HG03354 (cell line): ENCODE data around the gene MMEL1.
"Not testable (repeated sequence)": the region's sequence is repeated elsewhere in the genome, so short reads cannot be mapped to it uniquely, and the experiment has no call there.

ENCODE experiments used
- ATAC-seq: cut with Tn5 transposase; IDR thresholded peaks from one replicate; pipeline ENCODE4 v1.9.1; 2021; ENCODE audit warnings: mild to moderate bottlenecking; ENCODE audit not compliant: unreplicated experiment, poor library complexity, severe bottlenecking

The MMEL1 gene

DNA sequence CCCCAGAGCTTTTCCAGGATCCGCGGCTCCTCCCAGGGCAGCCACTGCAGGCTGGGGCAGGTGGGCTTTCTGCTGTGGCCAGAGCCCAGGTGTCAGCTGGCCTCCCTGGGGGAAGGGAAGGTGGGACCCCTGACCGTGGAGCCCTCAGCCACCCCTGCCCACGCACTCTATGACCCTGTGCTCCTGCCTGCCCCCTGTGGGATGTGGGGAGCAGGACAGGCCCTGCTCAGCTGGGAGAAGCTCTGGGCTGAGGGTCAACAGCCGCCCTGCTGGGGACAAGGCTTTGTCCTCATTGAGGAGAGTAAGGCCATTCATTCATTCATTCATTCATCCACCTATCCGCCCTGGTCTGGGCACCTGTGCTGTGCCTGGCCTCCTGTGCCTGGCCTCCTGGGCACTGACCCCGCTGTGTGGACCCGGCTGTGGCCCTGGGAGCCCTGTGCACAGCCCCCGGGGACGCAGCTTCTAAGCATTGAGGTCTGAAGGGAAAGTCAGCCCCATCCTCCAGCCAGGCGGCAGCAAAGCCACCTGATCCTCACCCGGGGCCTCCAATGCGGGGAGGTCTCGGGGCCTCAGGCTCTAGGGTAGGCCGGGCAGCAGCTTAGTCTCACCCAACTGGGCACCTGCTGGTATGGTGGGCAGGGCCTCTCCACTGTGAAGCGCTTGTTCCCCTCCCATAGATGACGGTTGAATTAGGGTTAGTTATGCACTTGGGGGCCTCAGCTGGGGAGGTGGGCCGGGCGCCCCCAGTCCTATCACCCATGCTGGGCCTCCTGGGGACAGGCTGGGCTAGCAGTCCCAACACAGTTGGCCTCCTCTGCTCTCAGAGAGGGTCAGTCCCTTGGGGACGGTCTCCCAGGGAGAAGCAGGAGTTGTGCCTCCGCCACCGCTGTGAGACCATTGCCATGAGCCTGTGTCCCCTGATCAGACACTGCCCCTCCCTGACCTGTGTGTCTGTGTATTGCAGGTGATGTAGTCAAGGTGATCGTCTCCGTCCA lies 70.6 kb downstream of the MMEL1 start:
- ATAC-seq, result no peak

DNA sequence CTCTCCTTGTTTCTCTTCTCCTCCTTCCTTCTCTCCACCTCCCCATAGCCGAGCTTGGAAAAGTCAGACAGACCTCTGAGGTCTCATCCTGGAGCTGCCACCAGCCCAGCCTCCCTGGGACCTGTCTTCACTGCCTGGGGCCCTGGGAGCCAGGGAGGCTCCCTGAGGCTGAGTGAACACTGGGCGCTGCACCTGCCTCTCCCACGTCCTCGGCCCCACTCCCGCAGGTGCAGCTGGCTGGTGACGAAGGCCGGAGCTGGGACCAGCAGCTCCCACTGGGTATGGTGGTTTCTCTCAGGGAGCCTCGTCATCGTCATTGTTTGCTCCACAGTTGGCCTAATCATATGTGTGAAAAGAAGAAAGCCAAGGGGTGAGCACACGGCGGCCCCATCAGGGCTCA lies 71.4 kb downstream of the MMEL1 start:
- ATAC-seq, result no peak

DNA sequence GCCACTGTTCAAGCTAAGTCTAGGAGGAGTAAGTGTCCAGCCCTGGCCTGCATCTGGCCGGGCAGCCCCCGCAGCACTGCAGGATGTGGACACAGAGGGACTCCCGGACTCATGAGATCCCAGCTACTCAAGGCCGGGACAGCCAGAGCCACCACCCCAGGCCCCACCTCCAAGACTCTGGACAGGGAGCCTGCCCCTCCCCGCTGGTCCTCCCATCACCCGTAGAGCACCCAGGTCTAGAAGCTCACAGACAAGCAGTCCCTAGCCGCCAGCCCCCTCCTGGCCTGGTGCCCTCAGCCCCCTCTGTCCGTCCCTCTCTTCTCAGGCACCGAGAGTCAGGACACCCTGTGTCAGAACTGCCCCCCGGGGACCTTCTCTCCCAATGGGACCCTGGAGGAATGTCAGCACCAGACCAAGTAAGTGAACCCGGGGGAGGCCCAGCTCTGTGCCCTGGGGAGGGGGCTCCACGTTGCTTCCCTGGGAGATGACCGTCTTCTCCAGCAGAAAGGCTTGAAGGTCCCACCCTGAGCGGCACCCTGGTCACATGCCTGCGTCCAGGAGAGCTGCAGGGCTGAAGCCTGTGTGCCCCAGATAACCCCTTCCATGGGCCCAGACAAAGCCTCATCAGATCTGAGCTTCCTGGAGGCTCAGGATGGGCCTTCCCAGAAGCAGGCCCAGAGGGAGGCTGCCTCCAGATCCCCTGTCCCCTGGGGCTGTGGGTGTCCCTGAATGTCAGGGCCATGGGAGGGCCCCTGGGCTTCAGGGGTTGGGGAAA lies 72.3 kb downstream of the MMEL1 start:
- no peak for ATAC-seq

DNA sequence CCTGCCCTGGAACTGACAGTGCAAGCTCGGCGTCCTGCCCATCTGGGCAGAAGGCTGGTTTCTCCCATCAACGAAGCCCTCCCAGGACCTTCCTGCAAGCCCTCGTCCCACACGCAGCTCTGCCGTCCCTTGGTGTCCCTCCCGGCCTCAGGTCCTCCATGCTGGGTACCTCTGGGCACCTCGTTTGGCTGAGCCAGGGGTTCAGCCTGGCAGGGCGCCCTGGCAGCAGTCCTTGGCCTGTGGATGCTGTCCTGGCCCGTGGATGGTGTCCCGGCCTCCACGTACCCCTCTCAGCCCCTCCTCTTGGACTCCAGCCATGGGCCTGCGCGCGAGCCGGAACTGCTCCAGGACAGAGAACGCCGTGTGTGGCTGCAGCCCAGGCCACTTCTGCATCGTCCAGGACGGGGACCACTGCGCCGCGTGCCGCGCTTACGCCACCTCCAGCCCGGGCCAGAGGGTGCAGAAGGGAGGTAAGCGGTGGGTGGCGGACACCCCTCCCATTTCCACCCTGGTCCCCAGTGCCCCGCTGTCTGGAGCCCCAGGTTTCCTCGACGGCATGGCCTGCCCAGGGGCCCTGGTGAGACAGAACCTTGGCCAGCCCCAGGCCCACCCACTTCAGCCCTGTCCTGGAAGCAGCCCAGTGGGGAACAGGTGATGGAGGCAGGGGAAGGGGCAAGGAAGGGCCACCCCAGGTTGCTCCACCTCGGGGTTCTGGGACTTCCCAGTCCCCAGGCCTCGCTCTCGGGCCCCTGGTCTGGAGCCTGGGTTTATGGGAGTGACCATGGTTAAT lies 73.1 kb downstream of the MMEL1 start:
- ATAC-seq, result no peak

DNA sequence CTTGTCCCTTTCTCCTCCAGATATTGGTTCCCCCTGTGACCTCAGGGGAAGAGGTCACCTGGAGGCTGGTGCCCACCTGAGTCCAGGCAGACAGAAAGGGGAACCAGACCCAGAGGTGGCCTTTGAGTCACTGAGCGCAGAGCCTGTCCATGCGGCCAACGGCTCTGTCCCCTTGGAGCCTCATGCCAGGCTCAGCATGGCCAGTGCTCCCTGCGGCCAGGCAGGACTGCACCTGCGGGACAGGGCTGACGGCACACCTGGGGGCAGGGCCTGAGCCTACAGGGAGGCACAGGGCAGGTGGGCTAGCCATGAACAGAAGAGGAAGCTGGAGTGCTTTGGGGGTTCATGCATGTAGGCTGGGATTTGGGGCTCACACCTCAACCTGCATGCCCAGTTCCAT lies 74.0 kb downstream of the MMEL1 start:
- ATAC-seq, result no peak

DNA sequence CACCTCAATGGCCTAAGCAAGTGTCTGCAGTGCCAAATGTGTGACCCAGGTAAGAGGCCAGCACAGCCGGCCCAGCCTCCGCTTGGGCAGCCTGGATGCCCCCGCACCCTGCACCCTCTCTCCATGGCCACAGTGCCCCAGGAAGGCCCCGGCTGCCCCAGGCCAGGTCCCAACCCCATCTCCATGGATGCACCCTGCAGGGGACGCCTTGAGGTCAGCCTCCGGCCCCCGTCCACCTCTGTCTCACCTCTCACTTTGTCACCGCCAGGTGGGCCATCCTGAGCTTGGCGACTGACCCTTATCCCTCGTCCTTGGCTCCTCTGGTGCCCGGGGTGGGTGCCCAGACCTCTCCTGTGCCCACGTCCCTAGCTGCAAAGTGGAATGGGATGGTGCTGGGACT lies 74.4 kb downstream of the MMEL1 start:
- ATAC-seq, result no peak

DNA sequence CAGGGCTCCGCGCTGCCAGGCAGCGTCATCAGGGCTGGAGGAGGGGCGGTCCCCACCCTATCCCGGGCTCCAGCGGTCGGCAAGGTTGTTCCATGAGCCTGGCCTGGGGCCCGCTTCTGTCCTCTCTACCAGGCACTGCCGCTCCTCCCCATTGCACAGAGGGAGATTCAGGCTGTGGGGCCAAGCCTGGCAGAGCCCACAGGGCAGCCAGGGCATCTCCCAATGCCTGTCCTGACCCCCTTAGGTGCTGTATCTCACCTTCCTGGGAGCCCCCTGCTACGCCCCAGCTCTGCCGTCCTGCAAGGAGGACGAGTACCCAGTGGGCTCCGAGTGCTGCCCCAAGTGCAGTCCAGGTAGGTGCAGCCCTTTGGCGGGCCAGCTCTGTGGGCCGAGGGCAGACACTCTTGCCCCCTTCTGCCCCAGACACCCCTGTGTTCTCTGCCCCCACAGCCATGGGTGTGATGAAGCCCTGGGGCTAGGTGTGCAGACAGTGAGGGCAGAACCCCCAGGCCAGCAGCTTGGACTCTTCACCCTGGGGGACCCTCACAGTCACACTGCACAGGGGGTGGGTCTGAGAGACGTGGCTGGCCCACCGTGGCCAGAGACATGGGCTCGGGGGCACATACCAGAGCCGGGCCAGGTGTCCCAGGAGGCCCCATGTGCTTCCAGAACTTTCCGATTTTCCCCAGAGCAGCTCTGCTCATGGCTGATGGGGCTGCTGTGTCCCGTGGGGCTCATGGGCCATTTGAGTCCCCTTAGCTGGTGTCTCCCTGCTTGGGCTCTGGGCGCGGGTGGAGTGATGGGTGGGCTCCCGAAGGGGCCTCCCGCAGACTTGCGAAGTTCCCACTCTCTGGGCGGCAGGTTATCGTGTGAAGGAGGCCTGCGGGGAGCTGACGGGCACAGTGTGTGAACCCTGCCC lies 75.1 kb downstream of the MMEL1 start:
- ATAC-seq, result no peak

DNA sequence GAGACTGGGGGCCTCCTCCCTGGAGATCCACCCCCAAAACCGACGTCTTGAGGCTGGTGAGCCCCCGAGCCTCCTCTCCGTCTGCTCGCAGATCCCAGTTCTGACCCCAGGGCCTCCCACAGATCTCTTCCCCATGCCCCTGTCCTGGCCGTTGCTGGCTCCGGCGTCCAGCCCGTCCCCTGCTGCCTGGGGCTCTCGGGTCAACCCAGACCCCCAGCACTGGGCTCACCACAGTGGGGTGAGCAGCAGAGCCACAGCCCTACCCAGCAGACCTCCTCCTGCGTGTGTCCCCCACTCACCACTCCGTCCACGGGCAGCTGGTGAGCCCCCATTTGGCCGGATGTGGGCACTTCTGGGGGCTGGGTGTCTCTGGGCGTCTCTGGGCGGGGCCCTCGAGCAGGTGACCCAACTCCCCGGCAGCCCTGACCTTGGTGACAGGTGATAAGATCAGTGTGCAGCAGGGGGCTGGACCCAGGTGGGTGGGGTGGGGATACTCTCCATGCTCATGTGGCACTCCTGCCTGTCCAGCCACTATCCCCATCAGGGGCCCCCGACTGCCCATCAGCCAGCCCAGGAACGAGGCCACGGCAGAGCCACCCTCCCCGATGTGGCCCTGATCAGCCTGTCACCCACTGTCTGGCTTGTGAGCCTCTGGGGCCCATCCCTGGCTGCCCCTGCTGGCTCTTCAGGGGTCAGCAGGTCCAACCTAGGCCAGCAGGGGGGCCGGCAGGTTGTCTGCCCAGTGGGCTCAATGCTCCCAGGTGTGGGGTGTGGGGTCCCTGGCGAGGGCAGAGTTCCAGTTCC lies 75.9 kb downstream of the MMEL1 start:
- peak; percentile 29 for ATAC-seq

DNA sequence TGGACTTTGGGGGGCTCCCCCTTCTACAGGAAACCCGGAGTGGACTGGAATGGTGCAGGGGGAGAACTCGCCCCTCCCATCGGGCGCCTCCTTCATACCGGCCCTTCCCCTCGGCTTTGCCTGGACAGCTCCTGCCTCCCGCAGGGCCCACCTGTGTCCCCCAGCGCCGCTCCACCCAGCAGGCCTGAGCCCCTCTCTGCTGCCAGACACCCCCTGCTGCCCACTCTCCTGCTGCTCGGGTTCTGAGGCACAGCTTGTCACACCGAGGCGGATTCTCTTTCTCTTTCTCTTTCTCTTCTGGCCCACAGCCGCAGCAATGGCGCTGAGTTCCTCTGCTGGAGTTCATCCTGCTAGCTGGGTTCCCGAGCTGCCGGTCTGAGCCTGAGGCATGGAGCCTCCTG lies 76.5 kb downstream of the MMEL1 start, which contains the start of gene TNFRSF14:
Gene TNFRSF14 (plus strand): TSS at position 95 of the 401 bp plus-strand sequence. CDS start 294 bp downstream, at position 389.
- peak; percentile 62 for ATAC-seq

DNA sequence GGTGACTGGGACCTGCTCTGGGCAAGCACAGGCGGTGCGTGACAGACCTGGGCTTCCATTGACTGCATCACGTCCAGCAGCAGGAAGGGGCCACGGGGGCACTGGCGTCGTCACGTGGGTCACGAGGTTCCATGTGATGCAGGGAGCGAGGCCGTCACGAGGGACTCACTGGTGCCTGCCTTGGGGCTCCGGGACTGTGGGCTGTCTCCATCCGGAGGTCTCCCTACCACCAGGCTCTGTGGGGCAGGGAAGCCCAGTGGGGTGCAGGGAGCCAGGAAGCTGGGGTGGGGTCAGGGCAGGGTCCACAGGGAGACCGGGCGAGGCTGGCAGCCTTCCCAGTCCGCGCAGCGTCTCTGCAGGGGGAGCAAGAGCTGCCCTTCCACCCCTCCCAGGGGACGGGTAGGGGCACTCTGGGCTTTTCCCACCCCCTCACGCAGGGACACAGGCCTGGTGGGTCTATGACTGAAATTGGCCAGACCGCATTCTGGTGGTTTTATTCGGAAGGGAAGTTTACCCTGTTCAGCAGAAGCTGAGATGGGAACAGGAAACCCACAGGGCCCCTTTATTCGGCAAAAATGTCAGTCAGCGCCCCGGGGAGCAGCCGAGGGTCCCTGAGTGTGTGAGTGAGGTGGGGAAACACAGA lies 77.1 kb downstream of the MMEL1 start:
- peak; percentile 35 for ATAC-seq

DNA sequence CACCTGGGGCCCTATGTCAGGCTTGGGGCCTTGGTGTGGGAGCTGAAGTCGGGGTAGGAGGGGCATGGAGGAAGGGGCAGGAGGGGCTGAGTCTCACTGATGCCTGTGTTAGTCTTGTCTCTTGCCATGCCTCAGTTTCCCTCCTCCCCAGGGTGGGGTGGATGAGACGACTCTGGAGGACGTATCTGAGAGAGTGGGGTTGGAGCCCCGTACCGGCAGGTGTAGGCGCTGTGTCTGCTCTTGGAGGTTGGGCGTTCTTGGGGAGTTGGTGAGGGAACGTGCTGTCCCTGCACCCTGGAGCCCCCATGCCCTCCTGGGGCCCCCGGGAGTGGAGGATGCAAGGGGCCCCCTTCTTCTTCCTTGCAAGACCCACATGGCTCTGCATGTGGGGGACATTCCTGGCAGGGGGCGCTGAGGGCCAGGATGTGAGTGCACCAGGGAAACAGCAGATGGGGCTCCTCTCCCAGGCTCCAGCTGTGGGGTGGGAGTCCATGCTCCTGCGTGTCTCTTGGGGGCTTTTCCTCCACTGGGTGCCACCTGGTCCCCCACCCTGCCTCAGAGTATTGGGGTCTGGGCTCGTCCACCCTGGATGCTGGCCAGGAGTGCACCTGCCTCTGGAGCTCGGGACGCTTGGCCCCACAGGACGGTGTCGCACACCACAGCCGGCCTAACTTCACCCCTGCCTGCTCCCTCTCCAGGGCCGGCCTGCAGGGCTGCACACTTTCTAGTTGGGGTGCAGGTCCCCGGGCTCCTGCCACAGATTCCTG lies 78.0 kb downstream of the MMEL1 start:
- no peak for ATAC-seq

DNA sequence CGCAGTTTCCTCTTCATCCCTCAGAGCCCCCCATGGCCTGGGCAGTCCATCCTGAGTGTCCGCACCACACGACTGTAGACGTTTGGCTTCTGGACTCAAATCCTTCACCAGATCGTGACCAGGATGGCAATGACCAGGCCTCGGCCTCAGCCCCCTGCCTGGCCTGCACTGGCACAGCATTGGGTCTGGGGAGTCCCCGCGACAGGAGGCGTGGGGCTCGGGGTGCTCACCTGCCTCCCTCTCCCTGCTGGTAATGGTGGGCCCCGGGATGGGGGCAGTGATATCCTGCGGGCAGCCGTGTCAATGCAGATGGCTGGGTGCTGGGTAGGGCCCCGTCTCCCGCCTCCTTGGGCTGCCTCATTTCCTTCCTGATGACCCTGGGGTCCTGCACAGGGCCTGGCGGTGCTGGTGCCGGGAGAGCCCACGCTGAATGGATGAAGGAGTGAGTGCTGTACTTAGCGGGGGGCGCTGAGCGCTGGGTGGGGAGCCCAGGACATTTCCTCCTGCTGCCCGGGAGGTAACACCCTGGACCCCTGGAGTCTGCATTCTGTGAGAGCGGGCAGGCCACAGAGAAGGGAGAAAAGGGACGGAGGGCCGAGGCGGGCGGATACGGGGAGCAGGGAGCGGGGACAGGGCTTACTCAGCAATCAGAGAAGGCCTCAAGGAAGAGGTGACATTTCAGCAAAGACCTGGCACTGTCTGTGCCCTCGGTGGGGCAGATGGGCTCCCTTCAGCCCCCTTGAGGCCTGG lies 78.8 kb downstream of the MMEL1 start:
- no peak for ATAC-seq

DNA sequence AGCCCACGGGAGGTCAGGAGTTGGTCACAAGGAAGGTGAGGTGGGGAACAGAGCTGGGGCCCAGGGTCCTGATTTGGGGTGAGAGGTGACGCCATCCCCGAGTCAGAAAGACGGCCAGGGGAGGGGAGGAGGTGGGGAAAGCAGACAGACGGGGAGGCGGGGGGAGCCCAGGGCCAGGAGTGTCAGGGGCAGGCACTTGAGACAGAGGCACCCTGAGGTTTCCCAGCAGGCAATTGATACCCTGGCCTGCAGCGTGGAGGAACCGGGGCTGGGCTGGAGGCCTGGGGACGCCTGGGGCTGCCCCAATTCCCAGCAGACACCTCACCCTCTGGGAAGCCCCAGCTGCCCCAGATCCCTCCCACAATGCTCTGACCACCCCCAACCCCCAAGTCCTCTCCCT lies 79.7 kb downstream of the MMEL1 start:
- ATAC-seq, result not testable (repeated sequence)

DNA sequence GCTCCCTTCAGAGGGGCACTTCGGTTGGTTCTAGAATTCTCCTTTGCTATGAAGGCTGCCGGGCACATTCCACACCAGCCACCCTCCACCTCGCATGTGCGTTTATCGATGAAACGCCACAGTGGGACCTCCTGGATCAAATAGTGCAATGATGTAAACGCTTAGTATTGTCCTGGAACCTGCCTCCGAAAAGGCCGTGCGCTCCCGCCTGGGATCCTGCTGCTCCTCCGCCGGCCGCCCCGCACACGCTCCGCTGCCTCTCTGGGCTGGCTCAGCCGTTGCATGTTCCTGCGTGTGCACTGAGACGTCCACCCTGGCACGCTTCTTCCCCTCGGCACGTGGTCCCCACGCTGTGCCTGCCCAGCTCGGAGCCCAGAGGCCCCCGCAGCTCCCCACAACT lies 80.6 kb downstream of the MMEL1 start:
- ATAC-seq, result no peak

DNA sequence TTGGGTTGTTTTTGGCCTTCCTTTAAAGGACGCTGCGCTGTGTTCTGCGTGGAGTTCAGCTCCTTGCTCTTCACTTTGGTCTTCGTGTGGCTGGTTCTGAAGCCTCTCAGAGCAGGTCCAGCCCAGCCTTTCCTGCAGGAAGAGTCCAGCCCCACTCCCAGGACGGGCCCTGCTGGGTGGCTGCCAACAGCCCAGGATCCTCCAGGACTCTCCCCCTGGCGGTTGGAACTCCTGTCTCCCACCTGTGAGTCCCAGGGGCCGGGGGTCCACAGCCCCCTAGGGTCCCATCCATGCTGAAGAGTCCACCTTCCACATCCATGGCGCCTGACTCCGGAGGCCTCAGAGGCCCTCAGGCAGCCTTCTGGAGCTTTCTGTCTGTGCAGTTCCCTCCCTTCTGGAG lies 81.3 kb downstream of the MMEL1 start:
- not testable (repeated sequence) for ATAC-seq

DNA sequence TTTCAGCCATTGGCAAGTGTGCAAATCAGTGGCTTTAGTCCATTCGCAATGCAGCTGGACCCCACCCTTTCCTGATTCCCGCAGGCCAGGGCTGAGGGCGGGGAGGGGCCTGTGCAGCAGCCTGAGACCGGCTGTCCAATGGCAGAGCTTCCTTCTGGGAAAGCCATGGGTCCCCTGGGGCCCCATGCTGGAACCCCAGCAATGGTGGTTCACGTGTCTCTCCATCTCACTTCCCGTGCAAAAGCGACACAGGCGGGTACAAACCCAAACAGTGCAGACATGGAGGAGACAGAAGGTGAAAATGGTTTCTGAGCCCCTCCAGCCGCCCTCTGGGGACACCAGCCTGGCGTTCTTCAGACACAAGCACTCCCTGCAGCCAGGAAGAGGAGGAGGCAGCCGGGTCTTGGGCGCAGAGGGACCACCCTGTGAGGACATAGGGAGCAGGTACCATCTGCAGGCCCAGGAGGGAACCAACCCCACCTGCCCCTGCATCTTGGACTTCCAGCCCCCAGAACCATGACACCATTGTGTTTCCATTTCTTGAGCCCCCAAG lies 82.4 kb downstream of the MMEL1 start:
- ATAC-seq, result not testable (repeated sequence)
